H1 (cell line): ENCODE results near the gene PIK3R4. TPM values are rescaled to one million over a fixed set of nuclear protein-coding genes. Genes with fewer than 3 reads are reported as not detected.

Experiments used
- CEBPB ChIP-seq: IDR thresholded peaks from 2 replicates; pipeline ENCODE4 v1.6.1; 2012; ENCODE audit warnings: low read depth, low read length
- CHD7 ChIP-seq: fragments of 300-600 bp; sonication (generic); IDR thresholded peaks from 2 replicates; pipeline ENCODE4 v1.7.1; 2012; ENCODE audit warnings: low read length, moderate library complexity, mild to moderate bottlenecking, inconsistent platforms; ENCODE audit not compliant: insufficient replicate concordance
- CREB1 ChIP-seq: IDR thresholded peaks from 2 replicates; pipeline ENCODE4 v1.6.1; 2012; ENCODE audit warnings: inconsistent platforms
- CTCF ChIP-seq, 3 experiments: IDR thresholded peaks; 1 replicate in 2 of 3; 2 replicates in 1 of 3; pipeline versions ENCODE4 v1.5.1 to v1.6.1; 2011; ENCODE audit warnings: low read length in 3 of 3, mild to moderate bottlenecking in 3 of 3, inconsistent platforms in 2 of 3, low read depth in 1 of 3, moderate library complexity in 1 of 3; ENCODE audit not compliant: insufficient read depth in 1 of 3; ENCODE audit errors: control extremely low read depth in 1 of 3
- E2F6 ChIP-seq: IDR thresholded peaks from 2 replicates; pipeline ENCODE4 v1.6.1; 2012; ENCODE audit warnings: inconsistent platforms
- MAFK ChIP-seq: IDR thresholded peaks from 2 replicates; pipeline ENCODE4 v1.6.1; 2012; ENCODE audit warnings: low read depth, mild to moderate bottlenecking, improper control_type of control experiment, low read length
- RFX5 ChIP-seq: IDR thresholded peaks from 2 replicates; pipeline ENCODE4 v1.6.1; 2011; ENCODE audit warnings: low read depth, low read length, improper control_type of control experiment, borderline replicate concordance
- SP1 ChIP-seq: IDR thresholded peaks from 2 replicates; pipeline ENCODE4 v1.6.1; 2011; ENCODE audit warnings: low read depth, low read length
- TEAD4 ChIP-seq: IDR thresholded peaks from 2 replicates; pipeline ENCODE4 v1.6.1; 2012; ENCODE audit warnings: low read depth, low read length, inconsistent platforms, mixed read lengths
- polyA plus RNA-seq, 7 experiments: library from polyadenylated mRNA; depleted of rRNA in 3 of 7; stranded (reverse) in 5 of 7; unstranded in 2 of 7; fragments of >200 nt in 5 of 7; fragments of 200-250 nt in 2 of 7; gene quantifications; 1 replicate in 5 of 7; 2 replicates in 1 of 7; 4 replicates in 1 of 7; pipeline versions ENCODE4 v1.2.1 to v1.2.3, GENCODE V29; 2011 to 2013; ENCODE audit warnings: missing spikeins in 2 of 7, mixed read lengths in 2 of 7
- total RNA-seq: library from RNA; stranded (reverse); fragmentation: NEBNext Ultra II Directional; extraction: Animal tissue kit (Norgen Biotek cat#: 25700); gene quantifications from 2 replicates; pipeline ENCODE4 v1.2.1, GENCODE V29; 2021

The PIK3R4 gene
- total and polyA plus RNA-seq, 2 of the 8 experiments (the other 6 are each of a cell fraction or from before 2014, with no cell fraction given) = 43.8 to 87.4 TPM

GRCh38 chr3:130779486-130779885, 32.9 kb upstream of the PIK3R4 start (continued):
- no peak for TF ChIP-seq CHD7
- no peak for TF ChIP-seq TEAD4
- no peak for TF ChIP-seq CREB1
- TF ChIP-seq E2F6 = no peak
- TF ChIP-seq CTCF (IDR thresholded peaks at IDR 0.05; ENCODE audit: control extremely low read depth in 1 of 3, insufficient read depth in 1 of 3, low read depth in 1 of 3, low read length in 3 of 3) = no peak
- TF ChIP-seq RFX5 = no peak
- TF ChIP-seq SP1 = no peak
- no peak for TF ChIP-seq CEBPB
- no peak for TF ChIP-seq MAFK
